Suprapubic skin (tissue), 4 donors: Measurements from ENCODE around the gene OR6T1. TPM values are rescaled to one million over a fixed set of nuclear protein-coding genes. Genes with fewer than 3 reads are reported as not detected.

Experiments used
- DNase-seq, 2 donors: peaks; one replicate each; pipeline ENCODE4 v3.0.0-alpha.2; 2019; ENCODE audit warnings: low spot score in 2 of 2
- H3K27ac ChIP-seq: fragments of 200-600 bp; sonication (generic); one replicate; pipeline ENCODE4 v1.5.1; 2019
- H3K27me3 ChIP-seq: fragments of 200-600 bp; sonication (generic); one replicate; pipeline ENCODE4 v1.5.1; 2019
- H3K36me3 ChIP-seq: fragments of 200-600 bp; sonication (generic); one replicate; pipeline ENCODE4 v1.5.1; 2019
- H3K4me1 ChIP-seq: fragments of 200-600 bp; sonication (generic); one replicate; pipeline ENCODE4 v1.5.1; 2019
- H3K4me3 ChIP-seq: fragments of 200-600 bp; sonication (generic); one replicate; pipeline ENCODE4 v1.5.1; 2019; ENCODE audit warnings: mild to moderate bottlenecking
- H3K9me3 ChIP-seq: fragments of 200-600 bp; sonication (generic); one replicate; pipeline ENCODE4 v1.5.1; 2019
- EP300 ChIP-seq: sonication (generic); formaldehyde crosslinking; IDR thresholded peaks from one replicate; pipeline ENCODE4 v1.6.1; 2017; ENCODE audit warnings: antibody characterized with exemption
- POLR2A ChIP-seq, 2 donors: fragments of 450-650 bp; IDR thresholded peaks; one replicate each; pipeline ENCODE4 v1.6.1; 2017; ENCODE audit warnings: antibody characterized with exemption in 2 of 2, mild to moderate bottlenecking in 2 of 2, moderate library complexity in 2 of 2
- POLR2AphosphoS5 ChIP-seq, 3 donors: sonication (generic); formaldehyde crosslinking; IDR thresholded peaks; one replicate each; pipeline ENCODE4 v1.6.1; 2017; ENCODE audit warnings: antibody characterized with exemption in 3 of 3
- WGBS: methylation state at CpG from one replicate; pipeline ENCODE4 v1.1.5; 2018; 5-methylcytosine and 5-hydroxymethylcytosine counted together
- total RNA-seq, 4 donors: library from RNA; depleted of rRNA; stranded (reverse); fragments of >200 nt; gene quantifications; one replicate each; pipeline ENCODE4 v1.1.0, GENCODE V29; 2016
- TF ChIP-seq, protein P1 (sequence below), 2 donors: fragments of 200-600 bp in 1 of 2; fragments of 450-650 bp in 1 of 2; sonication (generic) in 1 of 2; IDR thresholded peaks; one replicate each; pipeline ENCODE4 v1.5.1; 2016 to 2019; ENCODE audit warnings: antibody characterized with exemption in 2 of 2, mild to moderate bottlenecking in 1 of 2, moderate library complexity in 1 of 2

The OR6T1 gene
- total RNA-seq, 4 donors from 2014 or later, result not detected

DNA sequence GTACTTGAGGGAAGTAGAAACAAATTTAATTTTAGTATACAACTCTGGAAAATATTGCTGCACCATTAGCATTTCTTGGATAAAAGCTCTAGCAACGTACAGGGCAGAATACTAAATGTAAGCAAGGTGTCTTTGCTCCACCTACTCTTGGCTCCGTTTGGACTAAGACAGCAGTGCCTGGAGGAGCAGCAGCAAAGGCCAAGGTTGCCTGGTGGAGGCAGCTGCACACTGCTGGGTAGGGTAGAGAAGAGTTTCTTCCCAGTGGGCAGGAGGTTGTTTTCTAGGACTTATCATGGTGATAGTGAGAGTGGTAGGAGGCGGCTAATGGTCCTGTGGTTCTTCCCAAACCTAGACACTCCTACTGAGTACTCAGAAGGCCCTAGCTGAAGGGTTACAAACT is 43.8 kb downstream of the OR6T1 start:
- H3K36me3 ChIP-seq, result no peaks in the 10 kb centered on the region
- DNase-seq, result no peak
- H3K27me3 ChIP-seq, result no peaks in the 10 kb centered on the region
- H3K27ac ChIP-seq, result no peak overlapping the region
- no peak overlapping the region for H3K4me3 ChIP-seq
- TF ChIP-seq, protein P1, sequence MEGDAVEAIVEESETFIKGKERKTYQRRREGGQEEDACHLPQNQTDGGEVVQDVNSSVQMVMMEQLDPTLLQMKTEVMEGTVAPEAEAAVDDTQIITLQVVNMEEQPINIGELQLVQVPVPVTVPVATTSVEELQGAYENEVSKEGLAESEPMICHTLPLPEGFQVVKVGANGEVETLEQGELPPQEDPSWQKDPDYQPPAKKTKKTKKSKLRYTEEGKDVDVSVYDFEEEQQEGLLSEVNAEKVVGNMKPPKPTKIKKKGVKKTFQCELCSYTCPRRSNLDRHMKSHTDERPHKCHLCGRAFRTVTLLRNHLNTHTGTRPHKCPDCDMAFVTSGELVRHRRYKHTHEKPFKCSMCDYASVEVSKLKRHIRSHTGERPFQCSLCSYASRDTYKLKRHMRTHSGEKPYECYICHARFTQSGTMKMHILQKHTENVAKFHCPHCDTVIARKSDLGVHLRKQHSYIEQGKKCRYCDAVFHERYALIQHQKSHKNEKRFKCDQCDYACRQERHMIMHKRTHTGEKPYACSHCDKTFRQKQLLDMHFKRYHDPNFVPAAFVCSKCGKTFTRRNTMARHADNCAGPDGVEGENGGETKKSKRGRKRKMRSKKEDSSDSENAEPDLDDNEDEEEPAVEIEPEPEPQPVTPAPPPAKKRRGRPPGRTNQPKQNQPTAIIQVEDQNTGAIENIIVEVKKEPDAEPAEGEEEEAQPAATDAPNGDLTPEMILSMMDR (IDR thresholded peaks at IDR 0.05), result no peak
- TF ChIP-seq POLR2AphosphoS5 (IDR thresholded peaks at IDR 0.05) (no peak), EP300 (no peak), POLR2A (IDR thresholded peaks at IDR 0.05) (no peak)
- 48% methylated on average over 3 of the region's 3 CpGs for WGBS
- no peaks in the 10 kb centered on the region for H3K4me1 ChIP-seq
- H3K9me3 ChIP-seq, result no peaks in the 10 kb centered on the region

Other genes with a start within 250 kb of the OR6T1 start
- 1 to 10 TPM; 6.8 to 9.2 (median 8.3) TPM for gene ZNF202, start 202.2 kb downstream of the OR6T1 start, total RNA-seq
- not detected for gene OR6X1, start 189.3 kb downstream of the OR6T1 start, total RNA-seq
- gene OR6M1, start 137.5 kb downstream of the OR6T1 start, total RNA-seq, result not detected
- gene TMEM225, start 58.2 kb downstream of the OR6T1 start, total RNA-seq, result not detected
- gene OR8D4, start 41.7 kb downstream of the OR6T1 start, total RNA-seq, result not detected
- gene OR4D5, start 4.2 kb downstream of the OR6T1 start, total RNA-seq, result not detected
- gene OR10S1, start 33.9 kb upstream of the OR6T1 start, total RNA-seq, result not detected
- gene OR10G6, start 51.3 kb upstream of the OR6T1 start, total RNA-seq, result not detected
- not detected for gene OR10G4, start 69.2 kb upstream of the OR6T1 start, total RNA-seq
- gene OR10G9, start 79.2 kb upstream of the OR6T1 start, total RNA-seq, result not detected
- gene OR10G8, start 83.0 kb upstream of the OR6T1 start, total RNA-seq, result not detected
- not detected for gene OR10G7, start 97.5 kb upstream of the OR6T1 start, total RNA-seq
- 10 to 100 TPM; 22.9 to 27.6 (median 26.4) TPM for gene VWA5A, start 171.6 kb upstream of the OR6T1 start, total RNA-seq
- not detected for gene OR10D3, start 239.5 kb upstream of the OR6T1 start, total RNA-seq